HEK293 (cell line): ENCODE data around the gene ITPKA.

Source experiments
- ZFP41 ChIP-seq: fragments of 450-650 bp; formaldehyde crosslinking; IDR thresholded peaks from 2 replicates; pipeline ENCODE4 v1.5.1; 2016; ENCODE audit warnings: missing biosample characterization, missing genetic modification characterization, borderline replicate concordance
- TF ChIP-seq, protein P1 (sequence below): fragments of 450-650 bp; formaldehyde crosslinking; IDR thresholded peaks from 2 replicates; pipeline ENCODE4 v1.5.1; 2016; ENCODE audit warnings: missing biosample characterization, missing genetic modification characterization

DNA sequence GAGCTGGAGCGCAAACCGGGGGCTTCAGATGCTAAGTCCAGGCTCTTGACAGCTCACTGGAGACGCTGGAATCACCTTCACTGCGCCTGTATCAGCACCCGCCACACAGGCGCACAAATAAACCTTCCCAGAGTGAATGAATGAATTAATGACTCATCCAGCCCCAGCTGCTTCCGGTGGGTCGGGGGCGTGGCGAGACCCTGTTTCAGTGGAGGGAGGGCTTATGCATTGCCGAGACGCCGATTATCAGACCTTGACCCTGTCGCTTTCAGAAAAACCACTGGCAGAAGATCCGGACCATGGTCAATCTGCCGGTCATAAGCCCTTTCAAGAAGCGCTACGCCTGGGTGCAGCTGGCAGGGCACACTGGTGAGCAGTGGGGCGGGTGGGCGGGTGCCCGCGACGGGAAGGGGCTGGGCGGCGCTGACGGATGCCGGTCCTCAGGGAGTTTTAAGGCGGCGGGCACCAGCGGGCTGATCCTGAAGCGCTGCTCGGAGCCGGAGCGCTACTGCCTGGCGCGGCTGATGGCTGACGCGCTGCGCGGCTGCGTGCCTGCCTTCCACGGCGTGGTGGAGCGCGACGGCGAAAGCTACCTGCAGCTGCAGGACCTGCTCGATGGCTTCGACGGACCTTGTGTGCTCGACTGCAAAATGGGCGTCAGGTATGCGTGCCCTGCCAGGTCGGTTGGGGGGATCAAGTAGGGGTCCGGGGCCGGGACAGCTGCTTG, 7.7 kb downstream of the ITPKA start:
- TF ChIP-seq, protein P1, sequence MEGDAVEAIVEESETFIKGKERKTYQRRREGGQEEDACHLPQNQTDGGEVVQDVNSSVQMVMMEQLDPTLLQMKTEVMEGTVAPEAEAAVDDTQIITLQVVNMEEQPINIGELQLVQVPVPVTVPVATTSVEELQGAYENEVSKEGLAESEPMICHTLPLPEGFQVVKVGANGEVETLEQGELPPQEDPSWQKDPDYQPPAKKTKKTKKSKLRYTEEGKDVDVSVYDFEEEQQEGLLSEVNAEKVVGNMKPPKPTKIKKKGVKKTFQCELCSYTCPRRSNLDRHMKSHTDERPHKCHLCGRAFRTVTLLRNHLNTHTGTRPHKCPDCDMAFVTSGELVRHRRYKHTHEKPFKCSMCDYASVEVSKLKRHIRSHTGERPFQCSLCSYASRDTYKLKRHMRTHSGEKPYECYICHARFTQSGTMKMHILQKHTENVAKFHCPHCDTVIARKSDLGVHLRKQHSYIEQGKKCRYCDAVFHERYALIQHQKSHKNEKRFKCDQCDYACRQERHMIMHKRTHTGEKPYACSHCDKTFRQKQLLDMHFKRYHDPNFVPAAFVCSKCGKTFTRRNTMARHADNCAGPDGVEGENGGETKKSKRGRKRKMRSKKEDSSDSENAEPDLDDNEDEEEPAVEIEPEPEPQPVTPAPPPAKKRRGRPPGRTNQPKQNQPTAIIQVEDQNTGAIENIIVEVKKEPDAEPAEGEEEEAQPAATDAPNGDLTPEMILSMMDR (tag by site-specific recombination): no peak
- no peak for TF ChIP-seq ZFP41 (tag by site-specific recombination)
